NCI-H187 (cell line): ENCODE data around the gene LEAP2.

Experiments
- DNase-seq, 2 experiments: peaks; one replicate each; lab custom pipeline; 2025; lab: John Stamatoyannopoulos, UW

LEAP2 gene

DNA sequence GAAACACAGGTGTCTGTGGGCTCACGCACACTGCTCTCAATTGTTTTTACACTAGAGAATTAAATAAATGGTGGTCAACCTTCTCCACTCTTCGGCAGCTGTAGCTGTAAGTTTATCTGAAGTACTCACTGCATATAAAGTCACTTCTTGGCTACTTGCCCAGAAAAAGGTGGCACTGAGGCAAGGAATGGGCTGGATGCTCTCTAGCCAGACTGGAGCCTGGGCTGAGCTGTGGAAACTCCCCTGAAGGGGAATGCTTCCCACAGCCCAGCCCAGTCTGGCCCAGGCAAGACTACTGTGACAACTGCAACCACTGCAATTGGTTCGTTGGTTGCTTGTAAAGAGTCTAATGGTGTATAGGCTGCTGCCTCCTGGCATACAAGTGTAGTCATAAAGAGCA is 4.5 kb downstream of the LEAP2 start:
- peak; percentile 10 to 27 for DNase-seq

DNA sequence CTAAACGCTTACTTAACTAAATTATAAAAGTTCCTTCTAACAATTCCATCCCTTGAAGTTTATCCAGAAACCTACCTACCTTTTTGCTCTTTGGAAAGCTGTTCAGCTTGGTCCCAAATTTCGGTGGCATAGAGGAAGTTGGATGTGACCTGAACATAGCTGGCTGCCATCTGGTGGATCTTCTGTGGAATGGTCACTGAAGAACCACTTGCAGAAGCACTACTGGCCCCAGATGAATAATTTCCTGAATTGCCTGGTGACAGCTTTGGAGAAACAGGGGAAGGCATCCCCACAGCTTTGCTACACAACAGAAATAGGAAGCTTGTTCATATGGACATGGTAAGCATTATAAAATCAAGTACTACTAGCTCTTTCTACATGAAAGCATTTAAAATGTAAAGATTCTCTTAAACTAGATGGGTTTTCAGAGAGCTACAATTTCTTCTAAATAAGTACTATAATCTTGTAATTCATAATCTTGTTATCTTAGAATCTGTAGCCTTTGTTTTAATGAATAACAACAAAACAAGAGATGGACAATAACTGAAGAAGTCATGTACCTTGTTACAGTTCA is 9.9 kb downstream of the LEAP2 start:
- DNase-seq: no peak

DNA sequence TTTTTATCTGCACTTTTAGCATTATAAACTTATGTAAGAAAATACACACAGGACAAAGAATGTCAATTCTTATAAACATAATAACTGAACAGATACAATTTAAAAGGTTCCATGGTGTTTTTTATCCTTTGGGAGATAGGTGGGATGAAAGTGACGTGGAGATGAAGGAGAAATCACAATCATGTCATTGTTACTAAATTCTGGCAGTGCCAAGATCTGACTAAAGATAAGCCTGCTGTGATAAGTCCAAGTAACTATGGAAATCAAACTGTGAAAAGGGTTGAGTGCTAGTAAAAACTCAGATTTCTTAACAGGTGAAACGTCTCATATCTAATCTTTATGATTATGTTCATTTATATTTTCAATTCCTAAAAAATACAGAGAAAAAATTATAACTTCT is 11.1 kb downstream of the LEAP2 start:
- DNase-seq: no peak

DNA sequence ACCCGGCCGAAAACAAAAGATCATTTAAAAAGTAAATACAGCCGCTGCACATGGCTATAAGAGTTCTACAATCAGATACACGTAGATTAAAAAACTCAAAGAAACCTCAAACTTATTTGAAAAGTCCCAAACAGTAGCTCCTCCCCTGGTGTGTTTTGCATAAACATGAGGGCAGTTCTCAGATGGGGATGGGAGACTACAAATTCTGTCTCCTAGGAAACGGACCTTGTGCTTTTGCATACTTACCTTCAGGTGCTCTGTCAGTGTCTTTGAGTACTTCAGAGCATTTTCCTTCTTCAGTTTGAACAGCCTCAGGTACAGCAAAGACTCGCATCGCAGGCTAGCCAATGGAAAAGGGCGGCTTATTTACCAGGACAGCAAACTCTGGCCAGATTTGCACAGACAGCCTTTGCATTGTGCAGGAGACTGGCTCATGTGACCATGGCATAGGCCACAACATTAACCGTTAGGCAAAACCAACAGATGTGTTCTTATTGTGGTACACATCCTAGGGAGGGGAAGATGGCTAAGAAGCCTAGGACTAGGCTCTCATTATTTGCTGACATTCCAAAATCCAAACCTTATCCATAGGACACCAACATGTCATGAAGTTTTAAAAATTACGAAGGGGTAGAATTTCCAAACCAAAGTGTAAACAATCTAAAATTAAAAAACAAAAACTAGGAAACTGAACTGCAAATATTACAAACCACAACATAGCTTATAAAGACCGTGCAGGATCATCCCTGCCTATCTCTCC is 12.8 kb downstream of the LEAP2 start:
- no peak for DNase-seq

DNA sequence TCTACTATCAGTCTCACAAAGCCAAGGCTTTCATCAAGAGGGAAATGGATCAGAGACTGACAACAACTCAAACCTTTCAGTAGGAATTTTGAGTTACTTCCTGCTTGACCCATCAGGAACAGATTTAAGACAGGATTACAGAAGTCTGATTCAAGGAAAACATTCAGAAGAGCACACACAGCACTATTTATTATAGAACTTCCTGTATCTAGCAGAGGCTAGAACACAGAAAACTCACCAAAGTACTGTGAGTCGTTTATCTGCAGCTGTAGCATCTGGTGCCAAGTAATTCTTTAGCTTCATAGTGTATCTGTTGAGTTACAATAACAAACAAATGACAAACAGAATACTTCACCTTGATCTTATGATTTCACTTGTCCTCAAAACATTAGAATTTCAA is 13.8 kb downstream of the LEAP2 start:
- DNase-seq: no peak

DNA sequence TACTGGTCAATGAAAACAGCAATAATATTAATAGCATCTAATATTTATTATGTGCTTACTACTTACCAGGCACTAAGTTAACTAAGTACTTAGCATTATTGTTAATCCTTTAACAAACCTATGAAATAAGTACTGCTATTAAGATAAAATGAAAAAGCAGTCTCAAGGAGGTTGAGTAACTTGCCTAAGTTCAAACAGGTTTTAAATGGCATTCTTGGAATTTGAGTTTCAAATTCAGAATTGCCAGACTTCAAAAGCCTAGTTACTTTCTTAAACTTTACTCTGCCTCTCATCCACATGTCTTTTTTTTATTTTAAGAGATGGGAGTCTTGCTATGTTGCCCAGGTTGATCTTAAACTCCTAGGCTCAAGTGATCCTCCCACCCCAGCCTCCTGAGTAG is 16.0 kb downstream of the LEAP2 start:
- no peak for DNase-seq

DNA sequence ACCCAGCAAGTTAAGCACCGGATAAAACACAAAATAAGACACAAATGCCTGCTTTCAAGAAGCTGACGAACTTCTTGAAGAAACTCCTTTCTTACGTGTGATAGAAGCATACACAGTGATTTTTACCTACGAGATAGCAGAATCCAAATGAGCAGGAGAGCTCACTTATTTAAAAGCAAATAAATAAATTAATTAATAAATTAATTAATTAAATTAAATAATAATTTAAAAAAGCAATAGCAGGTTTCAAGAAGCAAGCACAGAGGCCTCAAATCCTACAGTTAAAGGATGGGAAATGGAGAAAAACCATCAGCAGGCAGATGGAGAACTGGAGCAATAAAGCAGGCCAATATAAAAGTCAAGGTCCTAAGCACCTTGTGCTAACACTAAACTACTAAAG is 17.3 kb downstream of the LEAP2 start:
- no peak for DNase-seq

DNA sequence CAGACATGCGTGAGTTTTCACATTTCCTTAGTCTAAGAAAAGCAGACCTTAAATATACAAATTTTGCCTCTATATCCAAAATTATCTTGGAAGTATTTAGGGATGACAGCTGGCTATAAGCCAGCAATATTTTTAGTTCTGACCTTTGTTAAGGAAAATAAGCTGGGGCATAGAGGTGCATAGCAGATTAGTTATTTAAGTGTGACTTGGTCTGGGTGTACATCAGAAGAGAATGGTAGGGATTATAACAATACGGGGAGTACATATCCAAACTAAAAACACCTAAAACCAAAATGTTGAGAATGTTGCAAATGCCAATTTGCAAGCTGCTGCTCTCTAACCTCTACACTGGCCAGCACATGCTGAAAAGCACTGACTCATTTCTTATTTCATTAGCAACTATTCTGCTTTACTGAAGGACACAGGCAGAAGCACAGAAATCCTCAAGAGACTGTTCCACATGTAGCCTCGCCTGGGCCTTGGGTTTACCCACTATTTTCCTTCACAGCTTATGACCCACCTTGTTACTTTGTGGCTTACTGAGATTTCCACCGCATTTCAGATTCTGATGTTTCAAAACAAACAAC is 22.3 kb downstream of the LEAP2 start:
- no peak for DNase-seq

DNA sequence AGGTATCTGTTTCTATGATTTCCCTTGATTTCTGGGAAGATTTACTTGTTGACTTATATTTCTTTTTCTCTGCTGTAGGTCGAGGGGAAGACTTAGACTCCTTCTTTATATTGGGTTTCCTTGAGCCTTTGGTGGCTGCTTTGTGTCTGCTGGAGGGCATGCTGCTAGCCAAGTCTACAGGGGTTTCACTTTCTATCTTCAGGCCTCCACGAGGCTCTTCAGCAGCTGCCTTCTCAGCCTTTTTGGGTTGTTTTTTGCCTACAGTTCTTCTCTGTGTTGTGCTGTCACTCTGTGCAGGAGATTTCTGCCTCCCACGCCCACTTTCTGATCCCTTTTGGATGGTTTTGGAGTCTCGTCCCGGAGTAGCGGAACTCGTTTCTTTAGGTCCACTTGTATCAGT is 23.2 kb downstream of the LEAP2 start:
- no peak for DNase-seq

DNA sequence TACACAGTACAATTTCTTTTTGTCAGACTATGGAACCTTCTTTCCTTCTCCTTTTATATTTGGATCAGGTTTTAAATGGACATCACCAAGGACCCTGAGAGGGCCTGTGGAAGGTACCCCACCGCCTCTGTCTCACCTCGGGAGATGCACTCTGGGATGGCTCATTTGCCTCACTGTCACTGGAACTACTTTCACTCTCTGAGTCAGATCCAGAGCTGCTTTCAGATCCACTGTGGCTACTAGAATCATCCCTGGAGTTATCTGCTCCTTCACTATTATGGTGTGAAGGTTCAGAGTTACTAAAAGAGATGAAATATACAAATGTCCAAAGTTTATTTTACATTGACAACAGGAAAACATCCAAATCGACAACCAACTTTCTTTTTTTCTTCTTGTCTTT is 24.6 kb downstream of the LEAP2 start:
- DNase-seq: no peak

DNA sequence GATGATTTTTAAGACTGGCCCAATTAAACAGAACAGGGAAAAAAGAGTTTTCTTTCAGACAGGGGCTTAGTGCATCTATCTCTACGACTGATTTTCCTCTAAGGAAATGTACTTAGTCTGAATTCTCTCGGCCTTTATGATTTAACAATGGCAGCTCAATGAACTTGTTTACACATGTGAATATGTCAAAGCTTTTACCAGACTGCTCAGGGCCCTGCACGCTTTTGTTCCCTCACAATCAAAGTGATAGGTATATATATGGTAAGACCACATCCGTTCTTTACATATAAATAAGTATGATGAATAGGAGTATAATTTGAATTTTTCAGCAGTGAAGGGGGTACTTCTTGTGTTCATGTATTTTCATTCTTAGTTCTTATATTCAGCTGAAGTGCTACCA is 27.6 kb downstream of the LEAP2 start:
- DNase-seq: no peak

DNA sequence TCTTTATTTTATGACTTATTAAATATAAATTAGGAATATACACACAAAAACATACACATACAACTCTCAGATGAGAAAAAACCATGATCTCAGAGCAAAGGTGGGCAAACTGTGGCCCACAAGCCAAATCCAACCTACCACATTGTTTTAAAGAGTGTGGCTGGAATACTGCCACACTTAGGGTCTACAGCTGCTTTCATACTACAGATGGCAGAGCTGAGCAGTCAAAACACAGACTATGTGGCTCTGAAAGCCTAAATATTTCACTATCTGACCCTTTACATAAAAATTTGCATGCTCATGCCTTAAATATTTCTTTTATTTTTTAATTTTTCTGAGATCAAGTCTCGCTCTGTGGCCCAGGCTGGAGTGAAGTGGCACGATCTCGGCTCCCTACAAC is 28.3 kb downstream of the LEAP2 start:
- no peak for DNase-seq

DNA sequence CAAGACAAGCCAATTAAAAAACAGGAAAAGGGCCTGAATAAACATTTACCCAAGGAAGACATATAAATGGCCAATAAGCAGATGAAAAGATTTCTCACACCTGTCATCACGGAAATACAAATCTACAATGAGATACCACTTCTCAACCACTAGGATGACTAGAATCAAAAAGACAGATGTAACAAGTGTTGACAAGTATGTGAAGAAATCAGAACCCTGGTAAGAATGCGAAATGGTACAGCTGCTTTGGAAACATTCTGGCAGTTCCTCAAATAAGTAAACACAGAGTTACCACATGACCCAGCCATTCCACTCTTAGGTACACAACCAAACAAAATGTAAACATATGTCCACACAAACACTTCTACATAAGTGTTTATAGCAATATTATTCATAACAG is 32.5 kb downstream of the LEAP2 start:
- no peak for DNase-seq

DNA sequence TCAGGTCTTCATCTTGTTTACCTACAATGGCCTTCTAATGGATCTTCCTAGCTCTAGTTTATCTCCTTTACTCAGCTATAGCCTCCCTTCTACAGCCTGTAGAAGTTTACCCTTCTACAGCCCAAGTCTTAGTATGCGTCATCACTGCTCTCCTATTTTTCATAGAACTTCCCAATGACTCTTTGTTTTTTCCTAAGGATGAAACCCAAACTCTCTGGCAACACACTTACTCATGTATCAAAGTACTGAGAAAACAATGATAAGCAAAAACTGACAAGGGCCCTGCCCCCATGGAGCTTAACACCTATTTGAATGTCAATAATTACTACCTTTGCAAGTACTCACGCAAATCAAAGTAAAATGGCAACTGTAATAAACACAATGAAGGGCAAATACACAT is 33.7 kb downstream of the LEAP2 start:
- DNase-seq: no peak

DNA sequence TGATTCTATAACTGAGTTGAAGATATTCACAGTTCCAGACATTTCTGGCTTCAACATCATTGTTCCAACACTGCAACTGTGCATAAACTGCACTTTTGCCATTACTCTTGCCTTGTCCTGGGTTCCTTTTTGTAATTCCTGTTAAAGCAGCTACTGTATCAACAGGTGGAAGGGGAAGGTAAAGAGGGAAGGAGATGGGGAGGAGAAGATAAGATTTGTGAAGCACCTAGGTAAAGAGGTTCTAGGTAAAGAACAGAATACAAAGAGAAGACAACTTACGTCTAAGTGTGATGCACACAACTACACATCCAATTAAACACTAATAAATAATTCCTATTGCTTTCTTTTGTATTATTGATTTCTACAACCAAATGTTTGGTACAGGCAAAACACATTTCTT is 36.2 kb downstream of the LEAP2 start:
- DNase-seq: no peak

DNA sequence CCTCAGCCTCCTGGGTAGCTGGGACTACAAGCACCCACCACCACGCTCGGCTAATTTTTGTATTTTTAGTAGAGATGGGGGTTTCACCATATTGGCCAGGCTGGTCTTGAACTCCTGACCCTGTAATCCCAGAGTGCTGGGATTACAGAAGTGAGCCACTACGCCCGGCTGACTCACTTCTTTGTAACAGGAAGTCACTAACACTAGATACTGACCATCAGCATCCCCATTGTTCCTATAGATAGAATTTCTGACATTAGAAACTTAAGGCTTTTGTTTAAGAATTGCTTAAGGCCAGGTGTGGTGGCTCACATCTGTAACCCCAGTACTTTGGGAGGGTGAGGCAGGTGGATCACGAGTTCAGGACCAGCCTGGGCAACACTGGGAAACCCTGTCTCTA is 42.2 kb downstream of the LEAP2 start:
- DNase-seq: no peak

DNA sequence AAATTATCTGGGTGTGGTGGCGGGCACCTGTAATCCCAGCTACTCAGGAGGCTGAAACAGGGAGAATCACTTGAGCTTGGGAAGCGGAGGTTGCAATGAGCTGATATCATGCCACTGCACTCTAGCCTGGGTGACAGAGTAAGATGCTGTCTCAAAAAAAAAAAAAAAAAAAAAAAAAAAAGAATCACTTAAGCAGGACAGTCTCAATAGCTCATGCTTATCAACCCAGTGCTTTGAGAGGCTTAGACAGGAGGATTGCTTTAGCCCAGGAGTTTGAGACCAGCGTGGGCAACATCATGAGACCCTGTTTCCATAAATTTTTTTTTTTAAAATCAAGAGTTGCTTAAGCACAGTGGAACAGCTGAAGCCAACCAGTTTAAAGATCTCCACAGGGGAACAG is 42.6 kb downstream of the LEAP2 start:
- no peak for DNase-seq
